GM21515 (cell line): ENCODE measurements around the gene GRIN2C.

Source experiments
- ATAC-seq: cut with Tn5 transposase; IDR thresholded peaks from one replicate; pipeline ENCODE4 v1.9.1; 2021; ENCODE audit not compliant: unreplicated experiment

GRIN2C gene

GRCh38 chr17:74804683-74805082 lies 55.0 kb downstream of the GRIN2C start:
- no peak for ATAC-seq

GRCh38 chr17:74803971-74804370 lies 55.7 kb downstream of the GRIN2C start:
- no peak for ATAC-seq

- no peak for ATAC-seq
Observed at GRCh38 chr17:74803388-74803930, 56.2 kb downstream of the GRIN2C start.

GRCh38 chr17:74801896-74802295 lies 57.8 kb downstream of the GRIN2C start:
- ATAC-seq: no peak

- ATAC-seq: no peak
Observed at GRCh38 chr17:74800531-74800930, 59.2 kb downstream of the GRIN2C start.

- ATAC-seq: no peak
Observed at GRCh38 chr17:74799097-74799496, 60.6 kb downstream of the GRIN2C start.

- ATAC-seq: no peak
Observed at GRCh38 chr17:74798239-74798707, 61.4 kb downstream of the GRIN2C start.

GRCh38 chr17:74797824-74798223 lies 61.9 kb downstream of the GRIN2C start:
- no peak for ATAC-seq

- no peak for ATAC-seq
Observed at GRCh38 chr17:74796866-74797265, 62.8 kb downstream of the GRIN2C start.

GRCh38 chr17:74796211-74796610 lies 63.5 kb downstream of the GRIN2C start:
- no peak for ATAC-seq

- no peak for ATAC-seq
Observed at GRCh38 chr17:74795327-74796020, 64.2 kb downstream of the GRIN2C start.

- no peak for ATAC-seq
Observed at GRCh38 chr17:74792586-74793105, 67.0 kb downstream of the GRIN2C start.
